T-helper 17 cell (primary cell): ENCODE data around the gene GTF2A1. TPM values are rescaled to one million over a fixed set of nuclear protein-coding genes. Genes with fewer than 3 reads are reported as not detected.
A peak's percentile ranks its signal among the peaks of the same experiment; 100 is the strongest.
"Not testable (repeated sequence)": the region's sequence is repeated elsewhere in the genome, so short reads cannot be mapped to it uniquely, and the experiment has no call there.

Source experiments
- ATAC-seq: fragments of 150-1000 bp; cut with Tn5 transposase; 2 replicates; pipeline ENCODE4 v1.10.0; 2021; ENCODE audit warnings: mild to moderate bottlenecking, moderate library complexity
- DNase-seq, 3 donors: peaks; one replicate each; pipeline versions ENCODE4 v3.0.0 to v3.0.0-alpha.2; 2020 to 2021
- H3K9me3 ChIP-seq: one replicate; pipeline ENCODE4 v1.7.0; 2013; ENCODE audit warnings: low read length, mild to moderate bottlenecking; ENCODE audit not compliant: control insufficient read depth, poor library complexity, severe bottlenecking
- H3K27ac Mint-ChIP-seq: one replicate; pipeline ENCODE4 v1.8.0; 2022; ENCODE audit warnings: mild to moderate bottlenecking, moderate library complexity, mixed read lengths
- H3K27me3 Mint-ChIP-seq: one replicate; pipeline ENCODE4 v1.8.0; 2022; ENCODE audit warnings: mixed read lengths
- H3K36me3 Mint-ChIP-seq: one replicate; pipeline ENCODE4 v1.8.0; 2022; ENCODE audit warnings: low read depth, mixed read lengths
- H3K4me1 Mint-ChIP-seq: one replicate; pipeline ENCODE4 v1.8.0; 2022; ENCODE audit warnings: mild to moderate bottlenecking, mixed read lengths
- H3K4me3 Mint-ChIP-seq: one replicate; pipeline ENCODE4 v1.8.0; 2022; ENCODE audit warnings: mild to moderate bottlenecking, moderate library complexity, mixed read lengths
- total RNA-seq, 4 donors: library from RNA in 2 of 4; stranded (reverse) in 2 of 4; gene quantifications; one replicate each; pipeline ENCODE4 v1.2.3 and lab custom pipeline; 2022 to 2026

Gene GTF2A1
- total RNA-seq, 2 donors from 2014 or later: 21.4 to 22.4 TPM

- Mint-ChIP-seq H3K4me3 (no peak overlapping the region), H3K27me3 (no peaks in the 10 kb centered on the region), H3K4me1 (no peaks in the 10 kb centered on the region), H3K36me3 (no peaks in the 10 kb centered on the region), H3K27ac (no peak overlapping the region)
- H3K9me3 ChIP-seq: peaks cover 3% of the 10 kb centered on the region
- ATAC-seq (no peak), DNase-seq (no peak)
These were observed 25.9 kb upstream of the GTF2A1 start for GRCh38 chr14:81246461-81247270.

- DNase-seq (no peak), ATAC-seq (no peak)
- H3K9me3 ChIP-seq: peaks cover 3% of the 10 kb centered on the region
- H3K27ac Mint-ChIP-seq: no peak overlapping the region
- H3K4me3 Mint-ChIP-seq: no peak overlapping the region
- H3K36me3 Mint-ChIP-seq: no peaks in the 10 kb centered on the region
- no peaks in the 10 kb centered on the region for H3K27me3 Mint-ChIP-seq
- H3K4me1 Mint-ChIP-seq: no peaks in the 10 kb centered on the region
These were observed 25.0 kb upstream of the GTF2A1 start for GRCh38 chr14:81245771-81246170.

- not testable (repeated sequence) for H3K27me3 Mint-ChIP-seq, H3K4me3 Mint-ChIP-seq, H3K9me3 ChIP-seq, H3K36me3 Mint-ChIP-seq, ATAC-seq, H3K27ac Mint-ChIP-seq, H3K4me1 Mint-ChIP-seq, DNase-seq
These were observed 23.7 kb upstream of the GTF2A1 start for GRCh38 chr14:81244431-81244830.

- H3K9me3 ChIP-seq: peaks cover 3% of the 10 kb centered on the region
- DNase-seq (no peak), ATAC-seq (no peak)
- Mint-ChIP-seq H3K27me3 (no peaks in the 10 kb centered on the region), H3K27ac (no peak overlapping the region), H3K4me3 (no peak overlapping the region), H3K36me3 (no peaks in the 10 kb centered on the region), H3K4me1 (no peaks in the 10 kb centered on the region)
These were observed 22.7 kb upstream of the GTF2A1 start for GRCh38 chr14:81243499-81243898.

- not testable (repeated sequence) for H3K27me3 Mint-ChIP-seq, H3K36me3 Mint-ChIP-seq, DNase-seq, H3K4me1 Mint-ChIP-seq, H3K27ac Mint-ChIP-seq, H3K9me3 ChIP-seq, H3K4me3 Mint-ChIP-seq, ATAC-seq
These were observed 16.1 kb upstream of the GTF2A1 start for GRCh38 chr14:81236849-81237248.

- no peaks in the 10 kb centered on the region for H3K9me3 ChIP-seq
- Mint-ChIP-seq H3K27ac (no peak overlapping the region), H3K36me3 (no peaks in the 10 kb centered on the region), H3K4me3 (no peak overlapping the region), H3K4me1 (peaks cover 4% of the 10 kb centered on the region), H3K27me3 (no peaks in the 10 kb centered on the region)
- ATAC-seq (no peak), DNase-seq (no peak)
These were observed 15.4 kb upstream of the GTF2A1 start for GRCh38 chr14:81236138-81236537.

GRCh38 chr14:81235096-81235495 lies 14.3 kb upstream of the GTF2A1 start:
- peaks cover 4% of the 10 kb centered on the region for H3K4me1 Mint-ChIP-seq
- no peak overlapping the region for H3K27ac Mint-ChIP-seq
- no peak overlapping the region for H3K4me3 Mint-ChIP-seq
- no peaks in the 10 kb centered on the region for H3K27me3 Mint-ChIP-seq
- ATAC-seq (no peak), DNase-seq (no peak)
- H3K9me3 ChIP-seq: no peaks in the 10 kb centered on the region
- H3K36me3 Mint-ChIP-seq: no peaks in the 10 kb centered on the region

- no peak overlapping the region for H3K27ac Mint-ChIP-seq
- no peaks in the 10 kb centered on the region for H3K27me3 Mint-ChIP-seq
- no peak for DNase-seq
- no peak overlapping the region for H3K4me3 Mint-ChIP-seq
- H3K9me3 ChIP-seq: no peaks in the 10 kb centered on the region
- no peaks in the 10 kb centered on the region for H3K36me3 Mint-ChIP-seq
- no peak for ATAC-seq
- peaks cover 4% of the 10 kb centered on the region for H3K4me1 Mint-ChIP-seq
These were observed 13.5 kb upstream of the GTF2A1 start for GRCh38 chr14:81234278-81234677.

- no peaks in the 10 kb centered on the region for H3K9me3 ChIP-seq
- Mint-ChIP-seq H3K36me3 (no peaks in the 10 kb centered on the region), H3K27ac (no peak overlapping the region), H3K27me3 (no peaks in the 10 kb centered on the region), H3K4me1 (peaks cover 4% of the 10 kb centered on the region), H3K4me3 (no peak overlapping the region)
- DNase-seq (no peak), ATAC-seq (no peak)
These were observed 12.9 kb upstream of the GTF2A1 start for GRCh38 chr14:81233615-81234014.

GRCh38 chr14:81231540-81231939 lies 10.8 kb upstream of the GTF2A1 start:
- DNase-seq: no peak
- Mint-ChIP-seq H3K27me3 (no peaks in the 10 kb centered on the region), H3K36me3 (no peaks in the 10 kb centered on the region), H3K27ac (no peak overlapping the region), H3K4me3 (no peak overlapping the region), H3K4me1 (peaks cover 4% of the 10 kb centered on the region)
- H3K9me3 ChIP-seq: no peaks in the 10 kb centered on the region
- ATAC-seq: no peak

- ATAC-seq: no peak
- no peaks in the 10 kb centered on the region for H3K9me3 ChIP-seq
- no peak for DNase-seq
- Mint-ChIP-seq H3K36me3 (peaks cover 5% of the 10 kb centered on the region), H3K4me1 (peaks cover 12% of the 10 kb centered on the region), H3K27me3 (peaks cover 4% of the 10 kb centered on the region), H3K27ac (no peak overlapping the region), H3K4me3 (no peak overlapping the region)
These were observed 3.5 kb upstream of the GTF2A1 start for GRCh38 chr14:81224222-81224621.

- peaks cover 14% of the 10 kb centered on the region for H3K4me1 Mint-ChIP-seq
- H3K4me3 Mint-ChIP-seq, H3K27me3 Mint-ChIP-seq, H3K36me3 Mint-ChIP-seq, ATAC-seq, DNase-seq, H3K27ac Mint-ChIP-seq, H3K9me3 ChIP-seq: not testable (repeated sequence)
These were observed 3.0 kb upstream of the GTF2A1 start for GRCh38 chr14:81223788-81224187.

GRCh38 chr14:81222691-81223090 lies 1.9 kb upstream of the GTF2A1 start:
- Mint-ChIP-seq H3K4me1 (peaks cover 15% of the 10 kb centered on the region), H3K36me3 (peaks cover 5% of the 10 kb centered on the region), H3K27ac (peak overlapping the region; percentile 100), H3K27me3 (peaks cover 6% of the 10 kb centered on the region), H3K4me3 (peak overlapping the region; percentile 41)
- ATAC-seq (no peak), DNase-seq (no peak)
- no peaks in the 10 kb centered on the region for H3K9me3 ChIP-seq

GRCh38 chr14:81222126-81222525 lies 1.4 kb upstream of the GTF2A1 start:
- no peaks in the 10 kb centered on the region for H3K9me3 ChIP-seq
- peaks cover 19% of the 10 kb centered on the region for H3K4me1 Mint-ChIP-seq
- H3K36me3 Mint-ChIP-seq: peaks cover 5% of the 10 kb centered on the region
- peaks cover 6% of the 10 kb centered on the region for H3K27me3 Mint-ChIP-seq
- DNase-seq: no peak
- ATAC-seq: no peak
- H3K4me3 Mint-ChIP-seq: peak overlapping the region; percentile 89
- H3K27ac Mint-ChIP-seq: peak overlapping the region; percentile 100
